ENCODE data around the gene AP5S1. TPM values are rescaled to one million over a fixed set of nuclear protein-coding genes. Genes with fewer than 3 reads are reported as not detected.

The AP5S1 gene
- total RNA-seq, 1 experiment from 2014 or later, result 3.9 TPM

DNA sequence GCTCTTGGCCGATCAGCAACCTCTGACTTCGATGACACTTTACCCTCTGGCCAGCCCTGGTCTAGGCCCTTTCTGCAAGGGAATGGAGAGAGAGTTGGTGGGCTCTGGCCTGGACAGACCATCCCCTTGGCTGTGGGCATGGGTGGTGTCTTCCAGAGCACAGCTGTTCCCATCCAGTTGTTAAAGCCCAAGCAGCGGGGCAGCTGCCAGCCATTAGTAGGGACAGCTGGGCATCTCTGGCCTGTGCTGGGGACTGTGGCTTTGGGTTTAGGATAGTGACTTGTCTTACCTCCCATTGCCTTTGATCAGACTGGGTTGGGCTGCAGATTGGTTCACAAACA is 21.5 kb upstream of the AP5S1 start:
- DNase-seq, result no peak
- WGBS (ENCODE audit: extremely low coverage, insufficient read length, low lambda C conversion rate), result no CpG with 5 or more reads among the region's 3 CpGs
- no peaks in the 10 kb centered on the region for H3K27me3 ChIP-seq (ENCODE audit: insufficient read depth, low read length)
- H3K27ac ChIP-seq (ENCODE audit: insufficient read length, low read depth, low read length), result no peak overlapping the region
- H3K4me1 Mint-ChIP-seq, result peaks cover 42 to 55% of the 10 kb centered on the region in 2 experiments
- H3K23ac ChIP-seq (ENCODE audit: insufficient read length, low read depth, low read length), result no peak overlapping the region
- no peak overlapping the region for H3K18ac ChIP-seq (ENCODE audit: insufficient read length, low read depth, low read length)
- no peak overlapping the region for H4K8ac ChIP-seq (replicated peaks; ENCODE audit: insufficient read length, low read depth, low read length)
- H2BK120ac ChIP-seq (ENCODE audit: low read depth, low read length, poor library complexity, severe bottlenecking), result no peak overlapping the region
- H4K91ac ChIP-seq (ENCODE audit: insufficient read length, low read depth, low read length), result no peak overlapping the region
- H4K5ac ChIP-seq (ENCODE audit: insufficient read length, low read depth, low read length), result no peak overlapping the region
- H3K9ac ChIP-seq (ENCODE audit: extremely low read depth, insufficient read length, low read length), result no peak overlapping the region
- no peaks in the 10 kb centered on the region for H4K20me1 ChIP-seq (ENCODE audit: control insufficient read depth, insufficient read depth, insufficient read length)
- H3K27ac Mint-ChIP-seq, result peak overlapping the region in 2 of 3 experiments; percentile 63 to 96; a peak in 4 of 7 replicates
- peaks cover 24 to 35% (median 29%) of the 10 kb centered on the region in 3 experiments for H3K36me3 Mint-ChIP-seq (ENCODE audit: insufficient read depth in 1 of 3, low read depth in 3 of 3)
- no peak overlapping the region for H2AFZ ChIP-seq (ENCODE audit: low read length)
- H3K9me3 Mint-ChIP-seq, result no peaks in the 10 kb centered on the region
- H3K4me3 Mint-ChIP-seq, result peak overlapping the region in 1 of 2 experiments; percentile 63; a peak in 2 of 5 replicates
- H3K14ac ChIP-seq (ENCODE audit: insufficient read depth, low read length), result no peak overlapping the region
- H3K79me1 ChIP-seq (ENCODE audit: insufficient read depth, low read depth, low read length, poor library complexity, severe bottlenecking), result no peaks in the 10 kb centered on the region
- no peak overlapping the region for H3K4ac ChIP-seq (ENCODE audit: low read depth, low read length)
- peaks cover 19% of the 10 kb centered on the region for H3K23me2 ChIP-seq (ENCODE audit: insufficient read length, low read depth, low read length, poor library complexity, severe bottlenecking)
- no peak overlapping the region for H3K56ac ChIP-seq (ENCODE audit: insufficient read length, low read depth, low read length)
- no peaks in the 10 kb centered on the region for H3K79me2 ChIP-seq (ENCODE audit: insufficient read depth, low read length)
- H2BK15ac ChIP-seq (ENCODE audit: low read depth, low read length), result no peak overlapping the region
- H3K4me1 ChIP-seq (ENCODE audit: insufficient read depth, low read length), result no peaks in the 10 kb centered on the region; the same call in 1 of the 2 replicates
- H2BK20ac ChIP-seq (ENCODE audit: low read depth, low read length, poor library complexity, severe bottlenecking), result no peak overlapping the region
- no peak overlapping the region for H3T11ph ChIP-seq (ENCODE audit: low read length)
- peaks cover 15% of the 10 kb centered on the region for H3K27me3 Mint-ChIP-seq (ENCODE audit: low read depth)
- H2BK5ac ChIP-seq (ENCODE audit: insufficient read length, low read length), result no peak overlapping the region
- H2BK12ac ChIP-seq (ENCODE audit: insufficient read length, low read depth, low read length), result no peak overlapping the region
- TF ChIP-seq, protein P1, sequence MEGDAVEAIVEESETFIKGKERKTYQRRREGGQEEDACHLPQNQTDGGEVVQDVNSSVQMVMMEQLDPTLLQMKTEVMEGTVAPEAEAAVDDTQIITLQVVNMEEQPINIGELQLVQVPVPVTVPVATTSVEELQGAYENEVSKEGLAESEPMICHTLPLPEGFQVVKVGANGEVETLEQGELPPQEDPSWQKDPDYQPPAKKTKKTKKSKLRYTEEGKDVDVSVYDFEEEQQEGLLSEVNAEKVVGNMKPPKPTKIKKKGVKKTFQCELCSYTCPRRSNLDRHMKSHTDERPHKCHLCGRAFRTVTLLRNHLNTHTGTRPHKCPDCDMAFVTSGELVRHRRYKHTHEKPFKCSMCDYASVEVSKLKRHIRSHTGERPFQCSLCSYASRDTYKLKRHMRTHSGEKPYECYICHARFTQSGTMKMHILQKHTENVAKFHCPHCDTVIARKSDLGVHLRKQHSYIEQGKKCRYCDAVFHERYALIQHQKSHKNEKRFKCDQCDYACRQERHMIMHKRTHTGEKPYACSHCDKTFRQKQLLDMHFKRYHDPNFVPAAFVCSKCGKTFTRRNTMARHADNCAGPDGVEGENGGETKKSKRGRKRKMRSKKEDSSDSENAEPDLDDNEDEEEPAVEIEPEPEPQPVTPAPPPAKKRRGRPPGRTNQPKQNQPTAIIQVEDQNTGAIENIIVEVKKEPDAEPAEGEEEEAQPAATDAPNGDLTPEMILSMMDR (conservative IDR thresholded peaks at IDR 0.05), result no peak
- no peak overlapping the region for H2AK5ac ChIP-seq (ENCODE audit: insufficient read length, low read length)
- no peak overlapping the region for H3K4me2 ChIP-seq (ENCODE audit: insufficient read depth, insufficient read length, low read length)
- no peaks in the 10 kb centered on the region for H3K9me3 ChIP-seq (ENCODE audit: control insufficient read depth, low read depth, low read length)
